ENCODE results near the gene KIF16B. TPM values are rescaled to one million over a fixed set of nuclear protein-coding genes. Genes with fewer than 3 reads are reported as not detected.

The KIF16B gene
- total and polyA plus RNA-seq, 2 donors (not counting 3 experiments of a cell fraction or from before 2014, with no cell fraction given) = 2.9 to 8.8 TPM

DNA sequence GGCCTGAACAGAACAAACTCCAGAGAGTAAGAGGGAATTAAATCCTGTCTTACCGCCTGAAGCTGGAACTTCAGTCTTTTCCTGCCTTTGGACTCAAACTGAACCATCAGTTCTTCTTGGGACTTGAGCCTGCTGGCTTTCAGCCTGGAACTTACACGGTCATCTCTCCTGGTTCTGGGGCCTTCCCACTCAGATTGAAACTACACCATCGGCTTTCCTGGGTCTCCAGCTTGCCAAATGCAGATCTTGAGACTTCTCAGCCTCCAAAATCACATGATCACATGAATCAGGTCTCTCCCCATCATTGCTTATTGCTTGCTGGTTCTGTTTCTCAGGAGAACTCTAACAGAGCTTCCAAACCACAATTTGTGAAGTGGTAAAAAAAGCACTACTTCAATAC, 276.3 kb downstream of the KIF16B start:
- Histone ChIP-seq H3K27me3 (ENCODE audit: control insufficient read depth in 2 of 2, insufficient read depth in 2 of 2, low read length in 2 of 2) (no peaks in the 10 kb centered on the region), H4K20me1 (replicated peaks; ENCODE audit: control insufficient read depth, extremely low read depth, insufficient read depth, low read length) (no peaks in the 10 kb centered on the region), H3K9ac (replicated peaks; ENCODE audit: extremely low read depth, insufficient read depth, low read length) (no peak overlapping the region), H2AFZ (ENCODE audit: low read depth, low read length) (no peak overlapping the region), H3K4me1 (ENCODE audit: control insufficient read depth, extremely low read depth, insufficient read depth, low read length) (no peaks in the 10 kb centered on the region), H3K27ac (ENCODE audit: insufficient read depth, low read depth, low read length) (no peak overlapping the region), H3K36me3 (ENCODE audit: control insufficient read depth in 2 of 2, extremely low read depth in 1 of 2, insufficient read depth in 2 of 2, low read length in 2 of 2) (no peaks in the 10 kb centered on the region), H3K9me3 (replicated peaks; ENCODE audit: control insufficient read depth, insufficient read depth, low read length) (no peaks in the 10 kb centered on the region), H3K79me2 (ENCODE audit: control insufficient read depth, insufficient read depth, low read length) (no peaks in the 10 kb centered on the region), H3K9me1 (replicated peaks; ENCODE audit: control insufficient read depth, extremely low read depth, insufficient read depth, low read length) (no peaks in the 10 kb centered on the region), H3K4me3 (replicated peaks in 1 of 3; ENCODE audit: insufficient read depth in 1 of 3, low read depth in 1 of 3, low read length in 3 of 3) (no peak overlapping the region), H3K4me2 (ENCODE audit: insufficient read depth, low read length) (no peak overlapping the region)
- CTCF ChIA-PET = interaction anchor here (0.8 kb wide), 1 partner anchor 137 kb away, joined by 3 read pairs; no protein-coding TSS in a partner anchor
- dilution Hi-C loops (cut with MboI; ENCODE audit: extremely low pct_ligation_motif_present, low sequenced_read_pairs) = no loop called here
- POLR2A ChIA-PET = no interaction called here
- FAIRE-seq (no peak), DNase-seq (ENCODE audit: low read depth, low spot score) (no peak)
- TF ChIP-seq MYC (IDR thresholded peaks at IDR 0.05; ENCODE audit: low read depth, low read length) = no peak
- TF ChIP-seq, protein P1, sequence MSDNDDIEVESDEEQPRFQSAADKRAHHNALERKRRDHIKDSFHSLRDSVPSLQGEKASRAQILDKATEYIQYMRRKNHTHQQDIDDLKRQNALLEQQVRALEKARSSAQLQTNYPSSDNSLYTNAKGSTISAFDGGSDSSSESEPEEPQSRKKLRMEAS (IDR thresholded peaks at IDR 0.05; ENCODE audit: insufficient read depth, insufficient read length) = no peak
- no peak for TF ChIP-seq POLR2AphosphoS5 (IDR thresholded peaks at IDR 0.05; ENCODE audit: insufficient read depth, low read depth, low read length)
- TF ChIP-seq FOS (IDR thresholded peaks at IDR 0.05; ENCODE audit: borderline replicate concordance, insufficient read depth, low read length) = no peak
- TF ChIP-seq POLR2A (IDR thresholded peaks at IDR 0.05; ENCODE audit: low read depth, low read length) = no peak
- TF ChIP-seq, protein P2, sequence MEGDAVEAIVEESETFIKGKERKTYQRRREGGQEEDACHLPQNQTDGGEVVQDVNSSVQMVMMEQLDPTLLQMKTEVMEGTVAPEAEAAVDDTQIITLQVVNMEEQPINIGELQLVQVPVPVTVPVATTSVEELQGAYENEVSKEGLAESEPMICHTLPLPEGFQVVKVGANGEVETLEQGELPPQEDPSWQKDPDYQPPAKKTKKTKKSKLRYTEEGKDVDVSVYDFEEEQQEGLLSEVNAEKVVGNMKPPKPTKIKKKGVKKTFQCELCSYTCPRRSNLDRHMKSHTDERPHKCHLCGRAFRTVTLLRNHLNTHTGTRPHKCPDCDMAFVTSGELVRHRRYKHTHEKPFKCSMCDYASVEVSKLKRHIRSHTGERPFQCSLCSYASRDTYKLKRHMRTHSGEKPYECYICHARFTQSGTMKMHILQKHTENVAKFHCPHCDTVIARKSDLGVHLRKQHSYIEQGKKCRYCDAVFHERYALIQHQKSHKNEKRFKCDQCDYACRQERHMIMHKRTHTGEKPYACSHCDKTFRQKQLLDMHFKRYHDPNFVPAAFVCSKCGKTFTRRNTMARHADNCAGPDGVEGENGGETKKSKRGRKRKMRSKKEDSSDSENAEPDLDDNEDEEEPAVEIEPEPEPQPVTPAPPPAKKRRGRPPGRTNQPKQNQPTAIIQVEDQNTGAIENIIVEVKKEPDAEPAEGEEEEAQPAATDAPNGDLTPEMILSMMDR (IDR thresholded peaks at IDR 0.05; ENCODE audit: extremely low read depth in 1 of 2, insufficient read depth in 1 of 2, low read depth in 1 of 2, low read length in 2 of 2) = no peak
- no peak for TF ChIP-seq JUN (IDR thresholded peaks at IDR 0.05; ENCODE audit: borderline replicate concordance, insufficient read depth, insufficient read length, low read depth)
- TF ChIP-seq EZH2 (IDR thresholded peaks at IDR 0.05; ENCODE audit: borderline replicate concordance, low read depth, low read length, severe bottlenecking) = no peak
- TF ChIP-seq GATA2 (IDR thresholded peaks at IDR 0.05; ENCODE audit: insufficient read depth, insufficient read length, low read depth, low read length) = no peak
- intact Hi-C loops (cut with micrococcal nuclease) = no loop called here
- no TSS peak for BruUV-seq (replicated peaks)
